Measurements from ENCODE around the gene SLC39A6. TPM values are rescaled to one million over a fixed set of nuclear protein-coding genes. Genes with fewer than 3 reads are reported as not detected.

Gene SLC39A6
- polyA plus RNA-seq, 1 donor (not counting 4 experiments of a cell fraction or from before 2014, with no cell fraction given), result 145 TPM

DNA sequence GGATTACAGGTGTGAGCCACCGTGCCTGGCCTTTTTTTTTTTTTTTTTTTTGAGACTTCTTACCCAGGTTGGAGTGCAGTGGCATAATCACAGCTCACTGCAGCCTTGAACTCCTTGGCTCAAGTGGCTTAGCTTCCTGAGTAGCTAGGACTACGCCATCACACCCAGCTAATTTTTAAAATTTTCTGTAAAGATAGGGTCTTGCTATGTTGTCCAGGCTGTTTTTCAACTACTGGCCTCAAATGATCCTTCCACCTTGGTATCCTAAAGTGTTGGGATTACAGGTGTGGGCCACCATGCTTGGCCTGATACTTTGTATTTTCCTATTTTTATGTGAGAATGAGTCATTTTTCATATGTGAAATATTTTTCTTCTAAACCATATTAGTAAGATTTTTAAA lies 14.3 kb upstream of the SLC39A6 start:
- Histone ChIP-seq H3K27ac (ENCODE audit: control insufficient read depth, insufficient read depth, low read length) (no peak overlapping the region), H3K4me2 (ENCODE audit: control insufficient read depth, extremely low read depth, insufficient read depth, low read depth, low read length) (no peak overlapping the region), H3K9me1 (ENCODE audit: control insufficient read depth, extremely low read depth, insufficient read depth, low read length) (no peaks in the 10 kb centered on the region), H3K4me1 (ENCODE audit: control insufficient read depth, extremely low read depth, insufficient read depth, low read length) (no peaks in the 10 kb centered on the region), H3K27me3 (ENCODE audit: control insufficient read depth, extremely low read depth, insufficient read depth, low read length) (no peaks in the 10 kb centered on the region), H4K20me1 (ENCODE audit: control insufficient read depth, extremely low read depth, insufficient read depth, low read length) (no peaks in the 10 kb centered on the region), H3K9me3 (ENCODE audit: control insufficient read depth, low read depth, low read length) (no peaks in the 10 kb centered on the region), H3K79me2 (ENCODE audit: control insufficient read depth, insufficient read depth, low read length) (no peaks in the 10 kb centered on the region), H3K9ac (ENCODE audit: control insufficient read depth, extremely low read depth, insufficient read depth, low read length) (no peak overlapping the region), H3K4me3 (ENCODE audit: control insufficient read depth in 2 of 3, extremely low read depth in 1 of 3, insufficient read depth in 2 of 3, low read depth in 1 of 3, low read length in 3 of 3) (no peak overlapping the region), H2AFZ (ENCODE audit: control insufficient read depth, low read length) (no peak overlapping the region), H3K36me3 (ENCODE audit: control insufficient read depth in 2 of 2, extremely low read depth in 1 of 2, insufficient read depth in 2 of 2, low read length in 2 of 2) (peaks cover 16 to 29% of the 10 kb centered on the region in 2 experiments)
- no peak for DNase-seq (ENCODE audit: low read depth, low spot score)
- FAIRE-seq, result no peak
- dilution Hi-C loops (cut with MboI; ENCODE audit: extremely low pct_ligation_motif_present, low sequenced_read_pairs), result no loop called here
- TF ChIP-seq, protein P1, sequence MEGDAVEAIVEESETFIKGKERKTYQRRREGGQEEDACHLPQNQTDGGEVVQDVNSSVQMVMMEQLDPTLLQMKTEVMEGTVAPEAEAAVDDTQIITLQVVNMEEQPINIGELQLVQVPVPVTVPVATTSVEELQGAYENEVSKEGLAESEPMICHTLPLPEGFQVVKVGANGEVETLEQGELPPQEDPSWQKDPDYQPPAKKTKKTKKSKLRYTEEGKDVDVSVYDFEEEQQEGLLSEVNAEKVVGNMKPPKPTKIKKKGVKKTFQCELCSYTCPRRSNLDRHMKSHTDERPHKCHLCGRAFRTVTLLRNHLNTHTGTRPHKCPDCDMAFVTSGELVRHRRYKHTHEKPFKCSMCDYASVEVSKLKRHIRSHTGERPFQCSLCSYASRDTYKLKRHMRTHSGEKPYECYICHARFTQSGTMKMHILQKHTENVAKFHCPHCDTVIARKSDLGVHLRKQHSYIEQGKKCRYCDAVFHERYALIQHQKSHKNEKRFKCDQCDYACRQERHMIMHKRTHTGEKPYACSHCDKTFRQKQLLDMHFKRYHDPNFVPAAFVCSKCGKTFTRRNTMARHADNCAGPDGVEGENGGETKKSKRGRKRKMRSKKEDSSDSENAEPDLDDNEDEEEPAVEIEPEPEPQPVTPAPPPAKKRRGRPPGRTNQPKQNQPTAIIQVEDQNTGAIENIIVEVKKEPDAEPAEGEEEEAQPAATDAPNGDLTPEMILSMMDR (optimal IDR thresholded peaks at IDR 0.05 in 1 of 3, IDR thresholded peaks at IDR 0.05 in 1 of 3, conservative IDR thresholded peaks at IDR 0.05 in 1 of 3; ENCODE audit: extremely low read depth in 1 of 3, insufficient read depth in 2 of 3, low read length in 3 of 3), result no peak

DNA sequence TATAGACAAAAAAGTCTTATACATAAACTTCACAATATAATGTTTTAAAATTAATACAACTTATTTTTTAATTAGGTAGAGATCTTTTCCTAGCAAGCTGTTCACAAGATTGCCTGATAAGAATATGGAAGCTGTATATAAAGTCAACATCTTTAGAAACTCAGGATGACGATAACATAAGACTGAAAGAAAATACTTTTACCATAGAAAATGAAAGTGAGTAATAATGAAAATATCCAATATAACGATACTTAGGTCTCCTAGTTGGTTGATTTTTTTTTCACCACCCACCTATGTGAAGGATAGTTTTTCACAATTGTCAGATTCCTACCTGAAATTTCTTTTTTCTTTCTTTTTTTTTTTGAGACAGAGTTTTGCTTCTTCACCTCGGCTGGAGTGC lies 13.6 kb upstream of the SLC39A6 start:
- no peak overlapping the region for H3K9ac ChIP-seq (ENCODE audit: control insufficient read depth, extremely low read depth, insufficient read depth, low read length)
- dilution Hi-C loops (cut with MboI; ENCODE audit: extremely low pct_ligation_motif_present, low sequenced_read_pairs), result no loop called here
- no peaks in the 10 kb centered on the region for H4K20me1 ChIP-seq (ENCODE audit: control insufficient read depth, extremely low read depth, insufficient read depth, low read length)
- H3K27me3 ChIP-seq (ENCODE audit: control insufficient read depth, extremely low read depth, insufficient read depth, low read length), result no peaks in the 10 kb centered on the region
- no peak for FAIRE-seq
- TF ChIP-seq EZH2 (IDR thresholded peaks at IDR 0.05; ENCODE audit: low read length), result no peak
- no peak for DNase-seq (ENCODE audit: low read depth, low spot score)
- H3K4me2 ChIP-seq (ENCODE audit: control insufficient read depth, extremely low read depth, insufficient read depth, low read depth, low read length), result no peak overlapping the region
- H3K4me1 ChIP-seq (ENCODE audit: control insufficient read depth, extremely low read depth, insufficient read depth, low read length), result no peaks in the 10 kb centered on the region
- H3K9me1 ChIP-seq (ENCODE audit: control insufficient read depth, extremely low read depth, insufficient read depth, low read length), result no peaks in the 10 kb centered on the region
- no peak overlapping the region for H3K4me3 ChIP-seq (ENCODE audit: control insufficient read depth in 2 of 3, extremely low read depth in 1 of 3, insufficient read depth in 2 of 3, low read depth in 1 of 3, low read length in 3 of 3)
- no peak overlapping the region for H3K27ac ChIP-seq (ENCODE audit: control insufficient read depth, insufficient read depth, low read length)
- H3K9me3 ChIP-seq (ENCODE audit: control insufficient read depth, low read depth, low read length), result no peaks in the 10 kb centered on the region
- no peaks in the 10 kb centered on the region for H3K79me2 ChIP-seq (ENCODE audit: control insufficient read depth, insufficient read depth, low read length)
- H2AFZ ChIP-seq (ENCODE audit: control insufficient read depth, low read length), result no peak overlapping the region
- H3K36me3 ChIP-seq (ENCODE audit: control insufficient read depth in 2 of 2, extremely low read depth in 1 of 2, insufficient read depth in 2 of 2, low read length in 2 of 2), result peaks cover 16 to 29% of the 10 kb centered on the region in 2 experiments

DNA sequence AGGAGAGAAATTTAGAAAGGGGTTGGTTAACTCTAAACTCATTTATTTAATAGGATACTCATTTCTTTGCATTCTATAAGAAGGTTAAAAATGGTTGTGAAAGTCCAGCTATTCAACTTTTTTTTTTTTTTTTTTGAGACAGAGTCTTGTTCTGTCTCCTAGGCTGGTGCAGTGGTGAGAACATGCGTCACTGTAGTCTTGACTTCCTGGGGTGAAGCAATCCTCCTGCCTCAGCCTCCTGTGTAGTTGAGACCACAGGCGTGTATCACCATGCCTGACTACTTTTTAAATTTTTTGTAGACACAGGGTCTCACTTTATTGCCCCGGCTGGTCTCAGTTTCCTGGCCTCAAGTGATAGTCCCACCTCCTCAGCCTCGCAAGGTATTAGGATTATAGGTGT lies 12.4 kb upstream of the SLC39A6 start:
- Histone ChIP-seq H3K4me1 (ENCODE audit: control insufficient read depth, extremely low read depth, insufficient read depth, low read length) (no peaks in the 10 kb centered on the region), H3K9me1 (ENCODE audit: control insufficient read depth, extremely low read depth, insufficient read depth, low read length) (no peaks in the 10 kb centered on the region), H3K36me3 (ENCODE audit: control insufficient read depth in 2 of 2, extremely low read depth in 1 of 2, insufficient read depth in 2 of 2, low read length in 2 of 2) (peaks cover 13 to 26% of the 10 kb centered on the region in 2 experiments), H4K20me1 (ENCODE audit: control insufficient read depth, extremely low read depth, insufficient read depth, low read length) (no peaks in the 10 kb centered on the region), H3K27ac (ENCODE audit: control insufficient read depth, insufficient read depth, low read length) (no peak overlapping the region), H3K4me3 (ENCODE audit: control insufficient read depth in 2 of 3, extremely low read depth in 1 of 3, insufficient read depth in 2 of 3, low read depth in 1 of 3, low read length in 3 of 3) (no peak overlapping the region), H2AFZ (ENCODE audit: control insufficient read depth, low read length) (no peak overlapping the region), H3K9me3 (ENCODE audit: control insufficient read depth, low read depth, low read length) (no peaks in the 10 kb centered on the region), H3K27me3 (ENCODE audit: control insufficient read depth, extremely low read depth, insufficient read depth, low read length) (no peaks in the 10 kb centered on the region), H3K9ac (ENCODE audit: control insufficient read depth, extremely low read depth, insufficient read depth, low read length) (no peak overlapping the region), H3K4me2 (ENCODE audit: control insufficient read depth, extremely low read depth, insufficient read depth, low read depth, low read length) (no peak overlapping the region), H3K79me2 (ENCODE audit: control insufficient read depth, insufficient read depth, low read length) (no peaks in the 10 kb centered on the region)
- TF ChIP-seq, protein P1 (optimal IDR thresholded peaks at IDR 0.05 in 1 of 3, IDR thresholded peaks at IDR 0.05 in 1 of 3, conservative IDR thresholded peaks at IDR 0.05 in 1 of 3; ENCODE audit: extremely low read depth in 1 of 3, insufficient read depth in 2 of 3, low read length in 3 of 3), result no peak
- no peak for TF ChIP-seq EZH2 (IDR thresholded peaks at IDR 0.05; ENCODE audit: low read length)
- FAIRE-seq (no peak), DNase-seq (ENCODE audit: low read depth, low spot score) (no peak)
- dilution Hi-C loops (cut with MboI; ENCODE audit: extremely low pct_ligation_motif_present, low sequenced_read_pairs), result no loop called here
